IMR-90 (cell line): Measurements from ENCODE around the gene INIP. TPM values are rescaled to one million over a fixed set of nuclear protein-coding genes. Genes with fewer than 3 reads are reported as not detected.

Experiments used
- ATAC-seq: fragments of 200-7000 bp; cut with Tn5 transposase; 2 replicates; pipeline ENCODE4 v1.9.1; 2020; ENCODE audit warnings: low read depth, mild to moderate bottlenecking, moderate library complexity
- BruUV-seq: library from RNA; stranded (reverse); fragments of 400-500 nt; replicated peaks from 2 replicates; lab custom pipeline; 2021; lab: Mats Ljungman, UMichigan
- CTCF ChIA-PET: fragments of 300-600 bp; formaldehyde crosslinking; extraction: SDS; loops from one replicate; lab custom pipeline; 2021; ENCODE audit warnings: antibody characterized with exemption; lab: Yijun Ruan, JAX
- POLR2A ChIA-PET: fragments of 300-600 bp; sonication (Branson Sonifier 250); formaldehyde crosslinking; loops from one replicate; lab custom pipeline; 2022; ENCODE audit warnings: antibody characterized with exemption; ENCODE audit not compliant: unreplicated experiment; lab: Charles Lee
- DNase-seq: peaks from one replicate; pipeline ENCODE4 v3.0.0; 2013
- H2AFZ ChIP-seq: replicated peaks from 2 replicates; pipeline ENCODE3; 2013; ENCODE audit warnings: low read length, mild to moderate bottlenecking; ENCODE audit not compliant: poor library complexity
- H2AK5ac ChIP-seq: 2 replicates; pipeline ENCODE4 v1.6.1; 2013; ENCODE audit warnings: low read depth, low read length, inconsistent platforms
- H2AK9ac ChIP-seq: replicated peaks from 2 replicates; pipeline ENCODE3; 2013; ENCODE audit warnings: mild to moderate bottlenecking, low read depth, low read length, moderate library complexity; ENCODE audit not compliant: poor library complexity
- H2BK120ac ChIP-seq: 2 replicates; pipeline ENCODE4 v1.6.1; 2013; ENCODE audit warnings: low read depth, low read length, inconsistent platforms
- H2BK15ac ChIP-seq: 3 replicates; pipeline ENCODE4 v1.6.1; 2013; ENCODE audit warnings: low read depth, low read length, inconsistent platforms
- H2BK20ac ChIP-seq: 2 replicates; pipeline ENCODE4 v1.6.1; 2013; ENCODE audit warnings: low read depth, mild to moderate bottlenecking, inconsistent platforms, low read length, moderate library complexity
- H2BK5ac ChIP-seq: 2 replicates; pipeline ENCODE4 v1.6.1; 2013; ENCODE audit warnings: mild to moderate bottlenecking, low read depth, low read length, inconsistent platforms; ENCODE audit not compliant: poor library complexity, severe bottlenecking
- H3K14ac ChIP-seq: replicated peaks from 2 replicates; pipeline ENCODE4 v1.6.1; 2013; ENCODE audit warnings: low read depth, low read length, inconsistent platforms
- H3K18ac ChIP-seq: 2 replicates; pipeline ENCODE4 v1.6.1; 2013; ENCODE audit warnings: low read depth, low read length, control low read depth
- H3K23ac ChIP-seq: 2 replicates; pipeline ENCODE4 v1.6.1; 2013; ENCODE audit warnings: low read depth, low read length, inconsistent platforms
- H3K27ac ChIP-seq: 2 replicates; pipeline ENCODE4 v1.5.1; 2013; ENCODE audit warnings: mild to moderate bottlenecking, control low read depth, low read length; ENCODE audit not compliant: insufficient read depth
- H3K27me3 ChIP-seq: 2 replicates; pipeline ENCODE4 v1.6.1; 2013; ENCODE audit warnings: low read length; ENCODE audit not compliant: control insufficient read depth, insufficient read depth
- H3K36me3 ChIP-seq: 2 replicates; pipeline ENCODE4 v1.6.1; 2013; ENCODE audit warnings: low read length, mixed read lengths; ENCODE audit not compliant: control insufficient read depth, insufficient read depth
- H3K4ac ChIP-seq: 2 replicates; pipeline ENCODE4 v1.6.1; 2013; ENCODE audit warnings: low read depth, low read length, inconsistent platforms
- H3K4me1 ChIP-seq: 2 replicates; pipeline ENCODE4 v1.6.1; 2013; ENCODE audit warnings: low read length, mixed read lengths; ENCODE audit not compliant: control insufficient read depth, insufficient read depth
- H3K4me2 ChIP-seq: 2 replicates; pipeline ENCODE4 v1.6.1; 2013; ENCODE audit warnings: low read depth, mild to moderate bottlenecking, control low read depth, low read length, moderate library complexity
- H3K4me3 ChIP-seq: 2 replicates; pipeline ENCODE4 v1.5.1; 2013; ENCODE audit warnings: low read depth, mild to moderate bottlenecking, control low read depth, low read length, moderate library complexity; ENCODE audit not compliant: insufficient read depth
- H3K56ac ChIP-seq: 2 replicates; pipeline ENCODE4 v1.6.1; 2013; ENCODE audit warnings: low read length, inconsistent platforms; ENCODE audit not compliant: insufficient read depth; ENCODE audit errors: extremely low read depth
- H3K79me1 ChIP-seq, 2 experiments: 2 replicates each; pipeline ENCODE4 v1.6.1; 2013; ENCODE audit warnings: low read length in 2 of 2, inconsistent platforms in 1 of 2, low read depth in 1 of 2
- H3K9ac ChIP-seq: 2 replicates; pipeline ENCODE4 v1.6.1; 2013; ENCODE audit warnings: low read depth, low read length, control low read depth
- H3K9me1 ChIP-seq: 2 replicates; pipeline ENCODE4 v1.6.1; 2013; ENCODE audit warnings: low read length, inconsistent platforms; ENCODE audit not compliant: insufficient read depth
- H3K9me3 ChIP-seq: 2 replicates; pipeline ENCODE4 v1.6.1; 2013; ENCODE audit warnings: low read length; ENCODE audit not compliant: control insufficient read depth, insufficient read depth
- H4K20me1 ChIP-seq: 2 replicates; pipeline ENCODE4 v1.6.1; 2013; ENCODE audit warnings: low read length, inconsistent platforms; ENCODE audit not compliant: insufficient read depth
- H4K5ac ChIP-seq: 2 replicates; pipeline ENCODE4 v1.6.1; 2013; ENCODE audit warnings: mild to moderate bottlenecking, low read depth, low read length, control low read depth
- H4K8ac ChIP-seq, 2 experiments: 2 replicates each; pipeline ENCODE4 v1.6.1; 2013; ENCODE audit warnings: low read depth in 2 of 2, low read length in 2 of 2, control low read depth in 1 of 2, inconsistent platforms in 1 of 2
- H4K91ac ChIP-seq: 2 replicates; pipeline ENCODE4 v1.6.1; 2013; ENCODE audit warnings: low read depth, low read length, inconsistent platforms; ENCODE audit not compliant: insufficient read depth
- BHLHE40 ChIP-seq: fragments of 150-350 bp; IDR thresholded peaks from 2 replicates; pipeline ENCODE4 v1.6.1; 2016; ENCODE audit warnings: mild to moderate bottlenecking, low read depth, low read length
- CEBPB ChIP-seq: IDR thresholded peaks from 2 replicates; pipeline ENCODE4 v1.6.1; 2012; ENCODE audit warnings: low read depth, low read length, improper control_type of control experiment
- CHD1 ChIP-seq: IDR thresholded peaks from 2 replicates; pipeline ENCODE4 v1.6.1; 2012; ENCODE audit warnings: low read depth, low read length, improper control_type of control experiment
- FOS ChIP-seq: fragments of 150-350 bp; IDR thresholded peaks from 2 replicates; pipeline ENCODE4 v1.6.1; 2016; ENCODE audit warnings: low read depth, low read length
- MAZ ChIP-seq: IDR thresholded peaks from 2 replicates; pipeline ENCODE4 v1.6.1; 2012; ENCODE audit warnings: low read depth, mild to moderate bottlenecking, low read length, improper control_type of control experiment, moderate library complexity, borderline replicate concordance
- MXI1 ChIP-seq: IDR thresholded peaks from 2 replicates; pipeline ENCODE4 v1.6.1; 2012; ENCODE audit warnings: low read depth, mild to moderate bottlenecking, low read length, moderate library complexity, borderline replicate concordance
- NFE2L2 ChIP-seq: fragments of 150-350 bp; IDR thresholded peaks from 2 replicates; pipeline ENCODE4 v1.6.1; 2016; ENCODE audit warnings: low read depth, mild to moderate bottlenecking, low read length
- POLR2A ChIP-seq: IDR thresholded peaks from 2 replicates; pipeline ENCODE4 v1.6.1; 2012; ENCODE audit warnings: mild to moderate bottlenecking, low read depth, low read length
- RAD21 ChIP-seq: IDR thresholded peaks from 2 replicates; pipeline ENCODE4 v1.6.1; 2012; ENCODE audit warnings: low read length, improper control_type of control experiment
- RFX5 ChIP-seq: IDR thresholded peaks from 2 replicates; pipeline ENCODE4 v1.8.0; 2012; ENCODE audit warnings: low read depth, mild to moderate bottlenecking, low read length, moderate library complexity
- SMC3 ChIP-seq: fragments of 150-350 bp; IDR thresholded peaks from 2 replicates; pipeline ENCODE4 v1.6.1; 2016; ENCODE audit warnings: low read depth, mild to moderate bottlenecking, antibody characterized with exemption, low read length, moderate library complexity
- WGBS, 2 experiments: methylation state at CpG; one replicate each; pipeline versions ENCODE4 v1.1.5 to v1.1.7; 2013; ENCODE audit warnings: missing lambda C conversion rate in 2 of 2; ENCODE audit not compliant: insufficient read length in 1 of 2; ENCODE audit errors: extremely low coverage in 2 of 2; 5-methylcytosine and 5-hydroxymethylcytosine counted together
- dilution Hi-C: fragments of 300-500 bp; cut with HindIII; formaldehyde crosslinking; loops from one replicate; pipeline ENCODE4 v1.14.3; 2018; ENCODE audit warnings: low sequenced_read_pairs; ENCODE audit not compliant: unreplicated experiment
- in situ Hi-C: fragments of 300-500 bp; cut with MboI; formaldehyde crosslinking; loops from 3 replicates; pipeline ENCODE4 v1.14.3; 2019; ENCODE audit warnings: low sequenced_read_pairs, inconsistent platforms, mixed read lengths
- intact Hi-C: fragments of 100-400 bp; cut with micrococcal nuclease; formaldehyde crosslinking; loops from 2 replicates; pipeline ENCODE4 v1.10.0; 2022
- polyA plus RNA-seq, 3 experiments: library from polyadenylated mRNA; depleted of rRNA; stranded (reverse); fragments of >200 nt; gene quantifications; 2 replicates each; pipeline ENCODE4 v1.2.3, GENCODE V29; 2012; ENCODE audit warnings: low replicate concordance in 1 of 3
- total RNA-seq: library from RNA; depleted of rRNA; stranded (reverse); fragments of >200 nt; gene quantifications from 2 replicates; pipeline ENCODE4 v1.2.3, GENCODE V29; 2012
- TF ChIP-seq, protein P1 (sequence below): fragments of 150-350 bp; IDR thresholded peaks from 2 replicates; pipeline ENCODE4 v1.6.1; 2017; ENCODE audit warnings: mild to moderate bottlenecking, antibody characterized with exemption, low read length, low read depth
- TF ChIP-seq, protein P2 (sequence below): conservative IDR thresholded peaks from 2 replicates; pipeline ENCODE4 v1.5.1; 2012; ENCODE audit warnings: mild to moderate bottlenecking, low read depth, low read length, improper control_type of control experiment

INIP gene
- total and polyA plus RNA-seq, 2 of the 4 experiments (the other 2 are of a cell fraction), result 11.1 to 15.4 TPM

DNA sequence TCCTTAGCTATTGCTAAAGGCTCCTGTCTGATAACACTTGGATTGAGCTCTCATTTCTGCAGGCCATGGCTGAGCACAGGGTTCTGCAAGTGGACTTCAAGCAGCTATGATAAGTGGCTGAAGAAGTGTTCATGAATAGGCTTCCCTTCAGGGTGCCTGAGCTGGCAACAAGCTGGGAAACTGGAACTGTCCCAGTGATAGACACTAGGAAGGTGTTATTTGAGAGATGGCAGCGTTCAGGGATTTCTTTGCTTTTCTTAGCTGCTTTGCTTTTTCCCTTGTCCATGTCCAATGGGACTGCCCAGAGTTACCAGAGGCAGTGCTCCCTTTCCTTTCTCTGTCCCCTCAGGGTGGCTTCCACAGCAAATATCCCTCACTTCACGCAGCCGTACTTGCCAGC lies 75.8 kb downstream of the INIP start:
- Histone ChIP-seq H3K4me2 (no peak overlapping the region), H3K27me3 (no peaks in the 10 kb centered on the region), H3K4ac (no peak overlapping the region), H4K91ac (no peak overlapping the region), H2AK9ac (no peak overlapping the region), H2AFZ (no peak overlapping the region), H3K9me1 (peaks cover 3% of the 10 kb centered on the region; the same call in 1 of the 2 replicates), H2BK15ac (no peak overlapping the region), H3K36me3 (no peaks in the 10 kb centered on the region), H2AK5ac (no peak overlapping the region), H2BK20ac (no peak overlapping the region), H3K56ac (no peak overlapping the region), H3K23ac (no peak overlapping the region), H3K4me1 (no peaks in the 10 kb centered on the region), H3K9ac (no peak overlapping the region), H4K5ac (no peak overlapping the region), H3K4me3 (no peak overlapping the region), H3K14ac (no peak overlapping the region), H3K79me1 (no peaks in the 10 kb centered on the region), H4K8ac (no peak overlapping the region), H2BK120ac (no peak overlapping the region), H3K18ac (no peak overlapping the region), H3K27ac (no peak overlapping the region), H4K20me1 (no peaks in the 10 kb centered on the region), H2BK5ac (no peak overlapping the region), H3K9me3 (peaks cover 13% of the 10 kb centered on the region)
- DNase-seq (no peak), ATAC-seq (no peak)
- dilution Hi-C loops (no loop called here), in situ Hi-C loops (no loop called here), intact Hi-C loops (no loop called here)
- TF ChIP-seq CHD1 (no peak), RFX5 (no peak), MAZ (no peak), NFE2L2 (no peak), BHLHE40 (no peak), RAD21 (no peak), SMC3 (no peak), CEBPB (no peak), FOS (no peak), POLR2A (no peak), MXI1 (no peak)
- TF ChIP-seq, protein P1, sequence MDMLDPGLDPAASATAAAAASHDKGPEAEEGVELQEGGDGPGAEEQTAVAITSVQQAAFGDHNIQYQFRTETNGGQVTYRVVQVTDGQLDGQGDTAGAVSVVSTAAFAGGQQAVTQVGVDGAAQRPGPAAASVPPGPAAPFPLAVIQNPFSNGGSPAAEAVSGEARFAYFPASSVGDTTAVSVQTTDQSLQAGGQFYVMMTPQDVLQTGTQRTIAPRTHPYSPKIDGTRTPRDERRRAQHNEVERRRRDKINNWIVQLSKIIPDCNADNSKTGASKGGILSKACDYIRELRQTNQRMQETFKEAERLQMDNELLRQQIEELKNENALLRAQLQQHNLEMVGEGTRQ, result no peak
- TF ChIP-seq, protein P2, sequence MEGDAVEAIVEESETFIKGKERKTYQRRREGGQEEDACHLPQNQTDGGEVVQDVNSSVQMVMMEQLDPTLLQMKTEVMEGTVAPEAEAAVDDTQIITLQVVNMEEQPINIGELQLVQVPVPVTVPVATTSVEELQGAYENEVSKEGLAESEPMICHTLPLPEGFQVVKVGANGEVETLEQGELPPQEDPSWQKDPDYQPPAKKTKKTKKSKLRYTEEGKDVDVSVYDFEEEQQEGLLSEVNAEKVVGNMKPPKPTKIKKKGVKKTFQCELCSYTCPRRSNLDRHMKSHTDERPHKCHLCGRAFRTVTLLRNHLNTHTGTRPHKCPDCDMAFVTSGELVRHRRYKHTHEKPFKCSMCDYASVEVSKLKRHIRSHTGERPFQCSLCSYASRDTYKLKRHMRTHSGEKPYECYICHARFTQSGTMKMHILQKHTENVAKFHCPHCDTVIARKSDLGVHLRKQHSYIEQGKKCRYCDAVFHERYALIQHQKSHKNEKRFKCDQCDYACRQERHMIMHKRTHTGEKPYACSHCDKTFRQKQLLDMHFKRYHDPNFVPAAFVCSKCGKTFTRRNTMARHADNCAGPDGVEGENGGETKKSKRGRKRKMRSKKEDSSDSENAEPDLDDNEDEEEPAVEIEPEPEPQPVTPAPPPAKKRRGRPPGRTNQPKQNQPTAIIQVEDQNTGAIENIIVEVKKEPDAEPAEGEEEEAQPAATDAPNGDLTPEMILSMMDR, result no peak
- ChIA-PET POLR2A (no interaction called here), CTCF (no interaction called here)
- no CpG with 5 or more reads among the region's 3 CpGs for WGBS, 2 experiments
- BruUV-seq, result no TSS peak
